Parathyroid adenoma (tissue), 2 donors: ENCODE data around the gene MYBPC2.
"Not testable (repeated sequence)": the region's sequence is repeated elsewhere in the genome, so short reads cannot be mapped to it uniquely, and the experiment has no call there.

Experiments
- H2AFZ ChIP-seq: fragments of 300-600 bp; sonication (generic); one replicate; pipeline ENCODE4 v1.7.0; 2017; ENCODE audit warnings: antibody characterized with exemption, mild to moderate bottlenecking
- H3K27ac ChIP-seq: fragments of 300-600 bp; sonication (generic); one replicate; pipeline ENCODE4 v1.7.0; 2017
- H3K27me3 ChIP-seq: fragments of 300-600 bp; sonication (generic); one replicate; pipeline ENCODE4 v1.7.0; 2017; ENCODE audit warnings: low read length; ENCODE audit not compliant: control insufficient read depth, insufficient read depth
- H3K36me3 ChIP-seq: fragments of 300-600 bp; sonication (generic); one replicate; pipeline ENCODE4 v1.7.0; 2017; ENCODE audit warnings: low read length; ENCODE audit not compliant: control insufficient read depth, insufficient read depth
- H3K4me1 ChIP-seq: fragments of 300-600 bp; sonication (generic); one replicate; pipeline ENCODE4 v1.7.0; 2017; ENCODE audit warnings: control low read depth
- H3K4me2 ChIP-seq: fragments of 300-600 bp; sonication (generic); one replicate; pipeline ENCODE4 v1.7.0; 2017; ENCODE audit warnings: low read length
- H3K4me3 ChIP-seq: fragments of 300-600 bp; sonication (generic); one replicate; pipeline ENCODE4 v1.7.0; 2017; ENCODE audit warnings: low read depth, low read length
- H3K79me2 ChIP-seq: fragments of 300-600 bp; sonication (generic); one replicate; pipeline ENCODE4 v1.7.0; 2017; ENCODE audit warnings: control low read depth
- H3K9ac ChIP-seq: fragments of 300-600 bp; sonication (generic); one replicate; pipeline ENCODE4 v1.7.0; 2017; ENCODE audit warnings: mild to moderate bottlenecking
- H3K9me3 ChIP-seq: fragments of 300-600 bp; sonication (generic); one replicate; pipeline ENCODE4 v1.7.0; 2017; ENCODE audit warnings: low read length; ENCODE audit not compliant: control insufficient read depth
- CTCF ChIP-seq: fragments of 300-600 bp; sonication (generic); IDR thresholded peaks from one replicate; pipeline ENCODE4 v1.7.0; 2017; ENCODE audit warnings: antibody characterized with exemption, mild to moderate bottlenecking
- donor health status: primary hyperparathyroidism.

Gene MYBPC2

DNA sequence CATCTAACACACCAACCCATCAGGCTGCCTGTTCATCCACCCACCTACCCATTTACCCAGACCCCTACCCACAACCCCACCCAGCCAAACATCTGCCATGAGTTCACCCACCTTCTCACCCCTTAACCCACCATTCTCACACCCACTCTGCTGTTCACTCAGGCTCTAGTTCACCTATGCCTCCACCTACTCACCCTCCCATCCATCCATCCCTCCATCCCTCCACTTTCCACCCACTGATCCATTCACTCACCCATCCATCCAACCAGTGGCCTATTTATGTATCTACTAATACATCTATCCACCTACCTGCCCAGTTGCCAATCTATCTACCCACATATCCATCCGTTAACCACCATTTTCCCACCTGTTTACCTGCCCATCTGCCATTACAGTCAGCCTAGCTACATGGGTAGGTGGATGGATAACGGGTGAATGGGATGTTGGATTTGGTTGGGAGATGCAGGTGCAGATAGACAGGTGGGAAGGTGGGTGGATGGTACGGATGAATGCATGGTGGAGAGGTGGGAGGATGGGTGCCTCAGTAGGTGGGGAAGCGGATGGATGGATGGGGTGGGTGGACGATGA is 5.3 kb downstream of the MYBPC2 start:
- H3K4me1 ChIP-seq, result peaks cover 7% of the 10 kb centered on the region
- H3K79me2 ChIP-seq, result no peaks in the 10 kb centered on the region
- no peak for TF ChIP-seq CTCF
- no peak overlapping the region for H3K4me3 ChIP-seq
- H3K9ac ChIP-seq, result no peak overlapping the region
- H2AFZ ChIP-seq, result no peak overlapping the region
- H3K36me3 ChIP-seq, result no peaks in the 10 kb centered on the region
- H3K4me2 ChIP-seq, result no peak overlapping the region
- no peaks in the 10 kb centered on the region for H3K27me3 ChIP-seq
- no peaks in the 10 kb centered on the region for H3K9me3 ChIP-seq
- H3K27ac ChIP-seq, result no peak overlapping the region

GRCh38 chr19:50439130-50439529 is 6.4 kb downstream of the MYBPC2 start:
- H3K9ac ChIP-seq, H3K4me2 ChIP-seq, H3K4me1 ChIP-seq, H3K4me3 ChIP-seq, H2AFZ ChIP-seq, H3K27ac ChIP-seq, H3K27me3 ChIP-seq, H3K79me2 ChIP-seq, H3K36me3 ChIP-seq, H3K9me3 ChIP-seq: not testable (repeated sequence)

- TF ChIP-seq CTCF, result no peak
These were observed 11.4 kb downstream of the MYBPC2 start for GRCh38 chr19:50444059-50444458.

GRCh38 chr19:50447053-50447452 is 14.4 kb downstream of the MYBPC2 start:
- H3K9me3 ChIP-seq, result no peaks in the 10 kb centered on the region
- no peak for TF ChIP-seq CTCF
- no peak overlapping the region for H3K9ac ChIP-seq
- no peak overlapping the region for H3K4me3 ChIP-seq
- H3K4me2 ChIP-seq, result no peak overlapping the region
- H2AFZ ChIP-seq, result no peak overlapping the region
- H3K36me3 ChIP-seq, result no peaks in the 10 kb centered on the region
- H3K4me1 ChIP-seq, result no peaks in the 10 kb centered on the region
- no peak overlapping the region for H3K27ac ChIP-seq
- no peaks in the 10 kb centered on the region for H3K27me3 ChIP-seq
- H3K79me2 ChIP-seq, result no peaks in the 10 kb centered on the region

More at GRCh38 chr19:50444059-50444458, 11.4 kb downstream of the MYBPC2 start:
- Histone ChIP-seq H2AFZ (no peak overlapping the region), H3K9ac (no peak overlapping the region), H3K27ac (no peak overlapping the region), H3K4me3 (no peak overlapping the region), H3K4me2 (no peak overlapping the region), H3K27me3 (no peaks in the 10 kb centered on the region), H3K36me3 (no peaks in the 10 kb centered on the region), H3K4me1 (no peaks in the 10 kb centered on the region), H3K9me3 (no peaks in the 10 kb centered on the region), H3K79me2 (no peaks in the 10 kb centered on the region)

GRCh38 chr19:50447750-50448149 is 15.1 kb downstream of the MYBPC2 start:
- Histone ChIP-seq H3K27ac (no peak overlapping the region), H3K79me2 (no peaks in the 10 kb centered on the region), H2AFZ (no peak overlapping the region), H3K9ac (no peak overlapping the region), H3K4me3 (no peak overlapping the region), H3K9me3 (no peaks in the 10 kb centered on the region), H3K4me1 (no peaks in the 10 kb centered on the region), H3K4me2 (no peak overlapping the region), H3K36me3 (no peaks in the 10 kb centered on the region), H3K27me3 (no peaks in the 10 kb centered on the region)
- TF ChIP-seq CTCF, result no peak
